CD4-positive, alpha-beta T cell treated with Interleukin-6 at 100 ng/mL for 8 hours (primary cell): Measurements from ENCODE around the gene PLCB1.
"Not testable (repeated sequence)": the region's sequence is repeated elsewhere in the genome, so short reads cannot be mapped to it uniquely, and the experiment has no call there.

Source experiments
- DNase-seq: peaks from one replicate; pipeline ENCODE4 v3.0.0-alpha.2; 2020; ENCODE audit warnings: mixed read lengths, low spot score

The PLCB1 gene

GRCh38 chr20:8602389-8603116 is 470.5 kb downstream of the PLCB1 start:
- DNase-seq = no peak

- DNase-seq = no peak
Observed at GRCh38 chr20:8608470-8608869, 476.4 kb downstream of the PLCB1 start.

DNA sequence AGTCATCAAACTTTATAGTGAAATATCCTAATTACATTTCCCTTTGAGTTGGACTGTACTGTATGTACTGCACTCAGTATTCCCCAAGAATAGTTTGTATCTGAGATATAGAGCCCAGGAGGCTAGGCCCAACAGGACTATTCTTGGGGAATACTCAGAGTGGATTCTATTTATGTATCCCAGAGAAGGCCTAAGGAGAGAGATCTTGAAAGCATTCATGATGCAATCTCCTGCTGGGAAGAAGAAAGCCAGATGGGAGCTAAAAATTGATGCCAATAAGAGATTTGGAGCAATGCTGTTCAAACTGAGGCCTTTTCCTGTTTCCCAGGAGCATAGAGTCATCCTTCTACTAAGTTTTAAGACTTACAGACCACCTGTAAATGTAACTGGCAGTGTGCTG is 484.7 kb downstream of the PLCB1 start:
- no peak for DNase-seq

- no peak for DNase-seq
Observed at GRCh38 chr20:8621001-8621400, 488.9 kb downstream of the PLCB1 start.

DNA sequence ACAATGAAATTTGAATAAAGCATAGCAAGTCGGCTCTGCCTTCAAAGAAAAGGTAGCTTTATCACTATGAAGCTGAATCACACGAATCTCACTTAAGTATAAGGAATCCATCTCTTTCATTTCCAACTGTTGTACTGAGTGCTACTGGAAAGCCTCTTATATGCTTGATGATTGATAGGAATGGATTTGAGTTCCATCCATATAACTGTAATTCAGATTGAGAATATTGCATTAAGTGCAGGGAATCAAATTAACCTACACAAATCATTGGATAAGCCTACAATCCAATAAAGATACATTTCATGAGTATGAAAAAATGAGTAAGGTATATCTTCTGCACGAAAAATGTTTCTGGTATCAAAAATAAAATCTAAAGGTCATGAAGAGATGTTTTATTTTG is 492.0 kb downstream of the PLCB1 start:
- DNase-seq = no peak

DNA sequence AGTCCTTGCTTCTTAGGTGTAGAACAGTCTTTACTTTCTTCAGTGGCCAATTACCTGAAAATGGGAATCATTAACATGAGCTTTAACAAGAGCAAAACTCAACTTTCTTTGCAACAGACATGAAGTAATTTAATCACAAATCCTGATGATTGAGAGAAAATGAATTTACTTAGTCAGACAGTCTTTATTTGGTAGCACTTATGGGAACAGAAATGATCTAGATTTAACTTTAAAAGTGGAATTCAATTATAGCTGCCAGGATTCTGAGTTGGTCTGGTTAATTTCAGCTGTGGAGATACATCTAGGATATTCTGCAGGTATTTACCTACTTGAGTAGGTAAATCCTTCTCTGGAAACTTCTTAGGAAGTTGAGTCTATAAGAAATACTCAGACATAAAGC is 492.6 kb downstream of the PLCB1 start:
- no peak for DNase-seq

- no peak for DNase-seq
Observed at GRCh38 chr20:8627340-8628004, 495.4 kb downstream of the PLCB1 start.

DNA sequence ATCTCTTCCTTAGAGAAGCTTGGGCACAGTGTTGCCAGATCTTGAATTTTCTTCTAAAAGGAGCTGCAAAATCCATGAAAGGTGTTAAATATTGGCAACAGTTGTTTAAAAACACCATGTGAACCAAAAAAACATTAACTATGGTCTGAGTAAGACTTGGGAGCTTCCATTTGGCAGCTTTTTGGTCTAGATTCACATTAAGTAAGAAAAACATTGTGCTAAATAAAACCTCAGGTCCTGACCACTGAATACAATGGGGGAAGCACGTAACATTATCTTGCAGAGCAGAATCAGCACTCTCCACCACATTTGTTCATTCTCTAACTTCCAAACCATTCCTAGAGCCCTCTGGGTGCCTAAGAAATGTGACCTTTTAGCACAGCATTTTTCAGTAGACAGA is 499.2 kb downstream of the PLCB1 start:
- no peak for DNase-seq

- no peak for DNase-seq
Observed at GRCh38 chr20:8633366-8633765, 501.3 kb downstream of the PLCB1 start.

- no peak for DNase-seq
Observed at GRCh38 chr20:8635048-8635572, 503.0 kb downstream of the PLCB1 start.

GRCh38 chr20:8635837-8636236 is 503.8 kb downstream of the PLCB1 start:
- DNase-seq = no peak

DNA sequence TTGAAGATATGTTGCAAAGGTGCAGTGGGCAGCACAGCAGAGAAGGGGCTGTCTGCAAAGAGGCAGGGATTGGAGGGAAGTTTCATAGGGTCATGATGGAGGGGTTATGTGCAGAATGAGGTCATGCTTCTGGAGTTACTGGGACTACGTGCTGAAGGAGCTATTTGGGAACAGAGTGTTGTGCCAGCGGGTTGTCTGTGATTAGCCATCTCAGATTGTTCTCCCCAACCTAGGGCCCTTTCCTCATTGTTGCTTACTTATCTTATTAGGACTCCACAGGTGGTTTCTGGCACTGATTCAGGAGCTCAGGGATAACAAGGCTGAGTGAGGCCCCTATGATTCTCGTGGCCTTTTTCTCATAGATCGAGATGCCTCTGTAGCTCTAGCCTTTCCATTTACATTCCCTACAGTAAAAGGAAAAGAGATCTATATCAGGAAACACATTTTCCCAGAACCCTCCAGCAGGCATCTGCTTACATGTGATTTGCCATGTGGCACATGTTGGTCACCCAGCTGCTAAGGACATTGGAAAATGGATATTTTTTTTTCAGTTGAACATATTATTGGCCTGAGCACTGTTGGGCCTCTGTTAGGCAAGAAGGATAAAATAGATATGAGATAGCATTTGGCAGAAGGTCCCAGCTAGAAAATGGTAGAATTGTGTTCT is 507.2 kb downstream of the PLCB1 start:
- DNase-seq = no peak

DNA sequence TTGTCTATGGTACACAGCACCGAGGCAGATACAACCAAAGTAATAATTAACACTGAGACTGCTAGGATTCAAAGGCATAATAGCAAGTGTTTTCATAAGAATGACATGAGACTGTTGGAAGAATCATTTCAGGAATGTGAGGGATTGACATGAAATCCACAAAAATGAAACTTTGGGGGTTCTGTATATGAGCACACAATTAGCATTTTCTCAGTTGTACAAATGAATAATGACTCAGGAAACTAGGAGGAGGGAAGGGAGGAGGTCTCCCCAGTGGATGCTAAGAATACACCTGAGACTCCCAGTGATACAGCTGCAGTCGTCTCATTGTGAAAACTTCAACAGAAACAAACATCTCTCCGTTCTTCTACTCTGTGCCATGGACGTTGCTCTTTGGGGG is 508.4 kb downstream of the PLCB1 start:
- no peak for DNase-seq

DNA sequence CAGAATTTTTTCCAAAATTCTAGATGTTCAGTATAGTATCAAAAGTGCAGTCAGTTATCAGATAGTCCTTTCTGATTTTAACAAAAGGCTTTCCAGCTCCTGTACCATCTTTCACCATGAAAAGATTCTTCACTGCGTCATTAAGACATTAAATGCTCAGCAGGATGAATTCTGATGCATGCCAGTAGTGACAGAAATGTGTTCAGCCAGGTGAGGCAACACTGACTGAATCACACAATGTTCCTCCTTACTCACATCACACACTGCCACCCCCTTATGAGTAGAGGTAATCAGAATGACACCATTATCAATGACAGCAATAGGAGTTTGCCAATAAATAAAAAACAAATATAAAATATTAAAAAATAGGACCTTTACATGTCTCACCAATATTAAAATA is 510.2 kb downstream of the PLCB1 start:
- DNase-seq = no peak

DNA sequence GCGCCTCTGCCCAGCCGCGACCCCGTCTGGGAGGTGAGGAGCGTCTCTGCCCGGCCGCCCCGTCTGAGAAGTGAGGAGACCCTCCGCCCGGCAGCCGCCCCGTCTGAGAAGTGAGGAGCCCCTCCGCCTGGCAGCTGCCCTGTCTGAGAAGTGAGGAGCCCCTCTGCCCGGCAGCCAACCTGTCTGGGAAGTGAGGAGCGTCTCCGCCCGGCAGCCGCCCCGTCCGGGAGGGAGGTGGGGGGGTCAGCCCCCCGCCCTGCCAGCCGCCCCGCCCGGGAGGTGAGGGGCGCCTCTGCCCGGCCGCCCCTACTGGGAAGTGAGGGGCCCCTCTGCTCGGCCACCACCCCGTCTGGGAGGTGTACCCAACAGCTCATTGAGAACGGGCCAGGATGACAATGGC is 512.4 kb downstream of the PLCB1 start:
- DNase-seq = not testable (repeated sequence)

DNA sequence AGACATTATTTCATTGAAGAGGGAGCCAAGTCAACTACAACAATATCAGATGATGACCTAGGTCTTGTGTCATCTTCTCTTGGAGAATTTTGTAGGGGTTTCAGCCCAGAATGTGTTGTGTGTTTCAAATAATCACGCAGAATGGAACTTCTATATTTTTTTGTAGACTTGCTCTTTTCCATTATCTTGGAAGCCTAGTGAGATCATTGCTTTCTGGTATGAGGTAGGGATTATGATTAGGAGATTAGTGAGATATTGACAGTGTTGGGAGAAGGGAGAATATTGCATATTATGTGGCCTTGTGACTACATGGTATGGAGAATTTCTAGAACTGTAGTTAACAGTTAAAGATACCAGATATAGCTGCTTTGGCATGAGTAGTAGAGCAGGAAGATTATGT is 513.3 kb downstream of the PLCB1 start:
- DNase-seq = no peak

- DNase-seq = no peak
Observed at GRCh38 chr20:8646033-8646441, 514.0 kb downstream of the PLCB1 start.

DNA sequence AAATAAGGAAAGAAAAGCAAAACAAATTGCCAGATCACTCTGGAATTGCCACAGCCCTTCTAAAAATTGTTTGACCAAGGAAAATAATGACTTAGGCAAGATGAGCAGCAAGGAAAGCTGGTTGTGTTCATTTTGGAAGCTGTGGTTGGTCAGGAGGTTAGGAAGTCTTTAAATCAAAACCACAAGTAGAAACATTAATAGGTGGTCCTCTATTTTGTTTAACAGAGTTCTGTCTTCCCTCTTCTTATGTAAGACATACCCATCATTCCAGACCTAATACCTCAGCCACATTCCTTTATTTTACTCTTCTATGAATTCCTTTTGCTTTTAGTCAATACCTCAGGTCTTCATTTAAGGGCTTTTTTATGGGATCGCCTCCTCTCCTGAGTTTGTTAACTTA is 514.6 kb downstream of the PLCB1 start:
- no peak for DNase-seq

DNA sequence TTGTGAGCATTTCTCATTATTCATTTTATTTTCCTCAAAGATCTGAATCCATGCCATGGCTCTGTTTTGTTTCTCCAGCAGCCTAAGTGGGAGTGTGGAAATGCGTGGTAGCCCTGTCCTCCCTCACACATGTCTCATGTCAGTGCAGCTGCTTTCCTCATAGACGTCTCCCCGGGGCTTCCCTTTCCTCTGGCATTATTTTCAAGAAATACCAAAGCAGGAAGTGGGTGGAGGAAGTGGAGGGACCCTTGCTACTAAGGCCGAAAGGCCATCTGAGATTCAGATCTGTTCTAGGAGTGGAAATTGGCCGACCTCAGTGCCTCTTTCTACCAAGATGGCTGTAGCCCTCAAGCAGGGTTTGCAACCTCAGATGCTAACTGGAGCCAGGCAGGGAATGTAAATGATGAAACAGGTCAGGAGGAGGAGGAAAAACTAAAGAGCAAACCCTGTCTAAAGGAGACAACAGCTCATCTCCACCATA is 515.9 kb downstream of the PLCB1 start:
- no peak for DNase-seq

DNA sequence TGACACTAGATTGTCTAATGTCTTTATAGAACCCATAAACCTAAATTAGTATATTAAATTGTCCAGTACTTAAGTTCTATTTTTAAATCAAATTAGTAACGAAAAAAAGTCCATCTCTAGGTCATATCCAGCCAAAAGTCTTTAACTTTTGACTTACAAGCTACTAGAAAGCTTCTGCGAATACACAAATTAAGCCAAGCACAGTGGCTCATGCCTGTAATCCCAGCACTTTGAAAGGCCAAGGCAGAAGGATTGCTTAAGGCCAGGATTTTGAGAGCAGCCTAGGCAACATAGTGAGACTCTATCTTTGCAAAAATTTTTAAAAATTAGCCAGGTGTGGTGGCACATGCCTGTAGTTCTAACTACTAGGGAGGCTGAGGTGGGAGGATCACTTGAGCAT is 516.4 kb downstream of the PLCB1 start:
- no peak for DNase-seq

- no peak for DNase-seq
Observed at GRCh38 chr20:8652396-8652795, 520.3 kb downstream of the PLCB1 start.

GRCh38 chr20:8654486-8654885 is 522.4 kb downstream of the PLCB1 start:
- no peak for DNase-seq

GRCh38 chr20:8656335-8656734 is 524.3 kb downstream of the PLCB1 start:
- DNase-seq = no peak
